IMR-90 (cell line): ENCODE data around the gene SUPT3H. TPM values are rescaled to one million over a fixed set of nuclear protein-coding genes. Genes with fewer than 3 reads are reported as not detected.

Source experiments
- ATAC-seq: fragments of 200-7000 bp; cut with Tn5 transposase; 2 replicates; pipeline ENCODE4 v1.9.1; 2020; ENCODE audit warnings: low read depth, mild to moderate bottlenecking, moderate library complexity
- BruUV-seq: library from RNA; stranded (reverse); fragments of 400-500 nt; replicated peaks from 2 replicates; lab custom pipeline; 2021; lab: Mats Ljungman, UMichigan
- CTCF ChIA-PET: fragments of 300-600 bp; formaldehyde crosslinking; extraction: SDS; loops from one replicate; lab custom pipeline; 2021; ENCODE audit warnings: antibody characterized with exemption; lab: Yijun Ruan, JAX
- POLR2A ChIA-PET: fragments of 300-600 bp; sonication (Branson Sonifier 250); formaldehyde crosslinking; loops from one replicate; lab custom pipeline; 2022; ENCODE audit warnings: antibody characterized with exemption; ENCODE audit not compliant: unreplicated experiment; lab: Charles Lee
- DNase-seq: peaks from one replicate; pipeline ENCODE4 v3.0.0; 2013
- H2AFZ ChIP-seq: replicated peaks from 2 replicates; pipeline ENCODE3; 2013; ENCODE audit warnings: low read length, mild to moderate bottlenecking; ENCODE audit not compliant: poor library complexity
- H2AK5ac ChIP-seq: 2 replicates; pipeline ENCODE4 v1.6.1; 2013; ENCODE audit warnings: low read depth, low read length, inconsistent platforms
- H2AK9ac ChIP-seq: replicated peaks from 2 replicates; pipeline ENCODE3; 2013; ENCODE audit warnings: mild to moderate bottlenecking, low read depth, low read length, moderate library complexity; ENCODE audit not compliant: poor library complexity
- H2BK120ac ChIP-seq: 2 replicates; pipeline ENCODE4 v1.6.1; 2013; ENCODE audit warnings: low read depth, low read length, inconsistent platforms
- H2BK15ac ChIP-seq: 3 replicates; pipeline ENCODE4 v1.6.1; 2013; ENCODE audit warnings: low read depth, low read length, inconsistent platforms
- H2BK20ac ChIP-seq: 2 replicates; pipeline ENCODE4 v1.6.1; 2013; ENCODE audit warnings: low read depth, mild to moderate bottlenecking, inconsistent platforms, low read length, moderate library complexity
- H2BK5ac ChIP-seq: 2 replicates; pipeline ENCODE4 v1.6.1; 2013; ENCODE audit warnings: mild to moderate bottlenecking, low read depth, low read length, inconsistent platforms; ENCODE audit not compliant: poor library complexity, severe bottlenecking
- H3K14ac ChIP-seq: replicated peaks from 2 replicates; pipeline ENCODE4 v1.6.1; 2013; ENCODE audit warnings: low read depth, low read length, inconsistent platforms
- H3K18ac ChIP-seq: 2 replicates; pipeline ENCODE4 v1.6.1; 2013; ENCODE audit warnings: low read depth, low read length, control low read depth
- H3K23ac ChIP-seq: 2 replicates; pipeline ENCODE4 v1.6.1; 2013; ENCODE audit warnings: low read depth, low read length, inconsistent platforms
- H3K27ac ChIP-seq: 2 replicates; pipeline ENCODE4 v1.5.1; 2013; ENCODE audit warnings: mild to moderate bottlenecking, control low read depth, low read length; ENCODE audit not compliant: insufficient read depth
- H3K27me3 ChIP-seq: 2 replicates; pipeline ENCODE4 v1.6.1; 2013; ENCODE audit warnings: low read length; ENCODE audit not compliant: control insufficient read depth, insufficient read depth
- H3K36me3 ChIP-seq: 2 replicates; pipeline ENCODE4 v1.6.1; 2013; ENCODE audit warnings: low read length, mixed read lengths; ENCODE audit not compliant: control insufficient read depth, insufficient read depth
- H3K4ac ChIP-seq: 2 replicates; pipeline ENCODE4 v1.6.1; 2013; ENCODE audit warnings: low read depth, low read length, inconsistent platforms
- H3K4me1 ChIP-seq: 2 replicates; pipeline ENCODE4 v1.6.1; 2013; ENCODE audit warnings: low read length, mixed read lengths; ENCODE audit not compliant: control insufficient read depth, insufficient read depth
- H3K4me2 ChIP-seq: 2 replicates; pipeline ENCODE4 v1.6.1; 2013; ENCODE audit warnings: low read depth, mild to moderate bottlenecking, control low read depth, low read length, moderate library complexity
- H3K4me3 ChIP-seq: 2 replicates; pipeline ENCODE4 v1.5.1; 2013; ENCODE audit warnings: low read depth, mild to moderate bottlenecking, control low read depth, low read length, moderate library complexity; ENCODE audit not compliant: insufficient read depth
- H3K56ac ChIP-seq: 2 replicates; pipeline ENCODE4 v1.6.1; 2013; ENCODE audit warnings: low read length, inconsistent platforms; ENCODE audit not compliant: insufficient read depth; ENCODE audit errors: extremely low read depth
- H3K79me1 ChIP-seq, 2 experiments: 2 replicates each; pipeline ENCODE4 v1.6.1; 2013; ENCODE audit warnings: low read length in 2 of 2, inconsistent platforms in 1 of 2, low read depth in 1 of 2
- H3K9ac ChIP-seq: 2 replicates; pipeline ENCODE4 v1.6.1; 2013; ENCODE audit warnings: low read depth, low read length, control low read depth
- H3K9me1 ChIP-seq: 2 replicates; pipeline ENCODE4 v1.6.1; 2013; ENCODE audit warnings: low read length, inconsistent platforms; ENCODE audit not compliant: insufficient read depth
- H3K9me3 ChIP-seq: 2 replicates; pipeline ENCODE4 v1.6.1; 2013; ENCODE audit warnings: low read length; ENCODE audit not compliant: control insufficient read depth, insufficient read depth
- H4K20me1 ChIP-seq: 2 replicates; pipeline ENCODE4 v1.6.1; 2013; ENCODE audit warnings: low read length, inconsistent platforms; ENCODE audit not compliant: insufficient read depth
- H4K5ac ChIP-seq: 2 replicates; pipeline ENCODE4 v1.6.1; 2013; ENCODE audit warnings: mild to moderate bottlenecking, low read depth, low read length, control low read depth
- H4K8ac ChIP-seq, 2 experiments: 2 replicates each; pipeline ENCODE4 v1.6.1; 2013; ENCODE audit warnings: low read depth in 2 of 2, low read length in 2 of 2, control low read depth in 1 of 2, inconsistent platforms in 1 of 2
- H4K91ac ChIP-seq: 2 replicates; pipeline ENCODE4 v1.6.1; 2013; ENCODE audit warnings: low read depth, low read length, inconsistent platforms; ENCODE audit not compliant: insufficient read depth
- BHLHE40 ChIP-seq: fragments of 150-350 bp; IDR thresholded peaks from 2 replicates; pipeline ENCODE4 v1.6.1; 2016; ENCODE audit warnings: mild to moderate bottlenecking, low read depth, low read length
- CEBPB ChIP-seq: IDR thresholded peaks from 2 replicates; pipeline ENCODE4 v1.6.1; 2012; ENCODE audit warnings: low read depth, low read length, improper control_type of control experiment
- CHD1 ChIP-seq: IDR thresholded peaks from 2 replicates; pipeline ENCODE4 v1.6.1; 2012; ENCODE audit warnings: low read depth, low read length, improper control_type of control experiment
- CTCF ChIP-seq: conservative IDR thresholded peaks from 2 replicates; pipeline ENCODE4 v1.5.1; 2012; ENCODE audit warnings: mild to moderate bottlenecking, low read depth, low read length, improper control_type of control experiment
- ELK1 ChIP-seq: fragments of 150-350 bp; IDR thresholded peaks from 2 replicates; pipeline ENCODE4 v1.6.1; 2016; ENCODE audit warnings: low read depth, mild to moderate bottlenecking, low read length, moderate library complexity, borderline replicate concordance
- FOS ChIP-seq: fragments of 150-350 bp; IDR thresholded peaks from 2 replicates; pipeline ENCODE4 v1.6.1; 2016; ENCODE audit warnings: low read depth, low read length
- MAZ ChIP-seq: IDR thresholded peaks from 2 replicates; pipeline ENCODE4 v1.6.1; 2012; ENCODE audit warnings: low read depth, mild to moderate bottlenecking, low read length, improper control_type of control experiment, moderate library complexity, borderline replicate concordance
- MXI1 ChIP-seq: IDR thresholded peaks from 2 replicates; pipeline ENCODE4 v1.6.1; 2012; ENCODE audit warnings: low read depth, mild to moderate bottlenecking, low read length, moderate library complexity, borderline replicate concordance
- NFE2L2 ChIP-seq: fragments of 150-350 bp; IDR thresholded peaks from 2 replicates; pipeline ENCODE4 v1.6.1; 2016; ENCODE audit warnings: low read depth, mild to moderate bottlenecking, low read length
- POLR2A ChIP-seq: IDR thresholded peaks from 2 replicates; pipeline ENCODE4 v1.6.1; 2012; ENCODE audit warnings: mild to moderate bottlenecking, low read depth, low read length
- RAD21 ChIP-seq: IDR thresholded peaks from 2 replicates; pipeline ENCODE4 v1.6.1; 2012; ENCODE audit warnings: low read length, improper control_type of control experiment
- RCOR1 ChIP-seq: IDR thresholded peaks from 2 replicates; pipeline ENCODE4 v1.6.1; 2012; ENCODE audit warnings: mild to moderate bottlenecking, low read length, improper control_type of control experiment; ENCODE audit not compliant: insufficient replicate concordance
- RFX5 ChIP-seq: IDR thresholded peaks from 2 replicates; pipeline ENCODE4 v1.8.0; 2012; ENCODE audit warnings: low read depth, mild to moderate bottlenecking, low read length, moderate library complexity
- SMC3 ChIP-seq: fragments of 150-350 bp; IDR thresholded peaks from 2 replicates; pipeline ENCODE4 v1.6.1; 2016; ENCODE audit warnings: low read depth, mild to moderate bottlenecking, antibody characterized with exemption, low read length, moderate library complexity
- USF2 ChIP-seq: fragments of 150-350 bp; IDR thresholded peaks from 2 replicates; pipeline ENCODE4 v1.6.1; 2017; ENCODE audit warnings: mild to moderate bottlenecking, antibody characterized with exemption, low read length, low read depth
- WGBS, 2 experiments: methylation state at CpG; one replicate each; pipeline versions ENCODE4 v1.1.5 to v1.1.7; 2013; ENCODE audit warnings: missing lambda C conversion rate in 2 of 2; ENCODE audit not compliant: insufficient read length in 1 of 2; ENCODE audit errors: extremely low coverage in 2 of 2; 5-methylcytosine and 5-hydroxymethylcytosine counted together
- dilution Hi-C: fragments of 300-500 bp; cut with HindIII; formaldehyde crosslinking; loops from one replicate; pipeline ENCODE4 v1.14.3; 2018; ENCODE audit warnings: low sequenced_read_pairs; ENCODE audit not compliant: unreplicated experiment
- in situ Hi-C: fragments of 300-500 bp; cut with MboI; formaldehyde crosslinking; loops from 3 replicates; pipeline ENCODE4 v1.14.3; 2019; ENCODE audit warnings: low sequenced_read_pairs, inconsistent platforms, mixed read lengths
- intact Hi-C: fragments of 100-400 bp; cut with micrococcal nuclease; formaldehyde crosslinking; loops from 2 replicates; pipeline ENCODE4 v1.10.0; 2022
- polyA plus RNA-seq, 3 experiments: library from polyadenylated mRNA; depleted of rRNA; stranded (reverse); fragments of >200 nt; gene quantifications; 2 replicates each; pipeline ENCODE4 v1.2.3, GENCODE V29; 2012; ENCODE audit warnings: low replicate concordance in 1 of 3
- total RNA-seq: library from RNA; depleted of rRNA; stranded (reverse); fragments of >200 nt; gene quantifications from 2 replicates; pipeline ENCODE4 v1.2.3, GENCODE V29; 2012

The SUPT3H gene
- total and polyA plus RNA-seq, 2 of the 4 experiments (the other 2 are of a cell fraction), result 4.5 to 5.0 TPM

GRCh38 chr6:44831002-44831610, 546.6 kb downstream of the SUPT3H start:
- no peaks in the 10 kb centered on the region for H3K27me3 ChIP-seq
- no CpG with 5 or more reads among the region's 3 CpGs for WGBS, 2 experiments
- in situ Hi-C loops, result no loop called here
- no peaks in the 10 kb centered on the region for H3K4me1 ChIP-seq
- H3K36me3 ChIP-seq, result no peaks in the 10 kb centered on the region
- dilution Hi-C loops, result no loop called here
- H2BK15ac ChIP-seq, result no peak overlapping the region
- H2AFZ ChIP-seq, result no peak overlapping the region
- H2AK5ac ChIP-seq, result no peak overlapping the region
- H4K5ac ChIP-seq, result no peak overlapping the region
- CTCF ChIA-PET, result interaction anchor here (0.6 kb wide), 1 partner anchor 1106 kb away, joined by 3 read pairs; no protein-coding TSS in a partner anchor
- no peak for ATAC-seq
- no peak overlapping the region for H2BK5ac ChIP-seq
- intact Hi-C loops, result no loop called here
- no peak overlapping the region for H3K4me3 ChIP-seq
- H3K79me1 ChIP-seq, result no peaks in the 10 kb centered on the region
- H2BK120ac ChIP-seq, result no peak overlapping the region
- no peaks in the 10 kb centered on the region for H3K9me3 ChIP-seq
- no peak overlapping the region for H3K18ac ChIP-seq
- no peak overlapping the region for H3K9ac ChIP-seq
- H4K8ac ChIP-seq, result no peak overlapping the region
- no peak overlapping the region for H3K14ac ChIP-seq
- no peak overlapping the region for H3K23ac ChIP-seq
- H2AK9ac ChIP-seq, result no peak overlapping the region
- no peak overlapping the region for H4K91ac ChIP-seq
- no peak overlapping the region for H3K4ac ChIP-seq
- no peak overlapping the region for H3K27ac ChIP-seq
- H2BK20ac ChIP-seq, result no peak overlapping the region
- no peak for TF ChIP-seq ELK1
- no peak for TF ChIP-seq FOS
- TF ChIP-seq SMC3, result no peak
- TF ChIP-seq NFE2L2, result no peak
- no peak for TF ChIP-seq USF2
- no peak for TF ChIP-seq POLR2A
- TF ChIP-seq MXI1, result no peak
- no peak for TF ChIP-seq CEBPB
- no peak for TF ChIP-seq RAD21
- no peak for TF ChIP-seq BHLHE40
- TF ChIP-seq RFX5, result no peak
- no peak for TF ChIP-seq CTCF
- no peak for TF ChIP-seq RCOR1
- no peak for TF ChIP-seq MAZ
- TF ChIP-seq CHD1, result no peak
- no TSS peak for BruUV-seq
- no peak for DNase-seq
- POLR2A ChIA-PET, result no interaction called here
- no peak overlapping the region for H3K4me2 ChIP-seq
- no peaks in the 10 kb centered on the region for H3K9me1 ChIP-seq
- no peak overlapping the region for H3K56ac ChIP-seq
- H4K20me1 ChIP-seq, result no peaks in the 10 kb centered on the region
